SK-N-SH treated with all-trans-retinoic acid at 6 μM for 48 hours (cell line): ENCODE measurements around the gene YEATS4.

Experiments
- ATAC-seq: fragments of 200-7000 bp; cut with Tn5 transposase; 3 replicates; pipeline ENCODE4 v1.9.1; 2020; ENCODE audit warnings: mild to moderate bottlenecking, moderate library complexity
- ARNTL ChIP-seq: fragments of 450-650 bp; formaldehyde crosslinking; IDR thresholded peaks from 2 replicates; pipeline ENCODE4 v1.5.0; 2020; ENCODE audit warnings: low read depth, mild to moderate bottlenecking, moderate library complexity, borderline replicate concordance
- BACH2 ChIP-seq: fragments of 250-450 bp; sonication (Bioruptor Pico); IDR thresholded peaks from 2 replicates; pipeline ENCODE4 v1.9.0; 2021; ENCODE audit warnings: mild to moderate bottlenecking, borderline replicate concordance
- CSDC2 ChIP-seq: fragments of 250-450 bp; sonication (Bioruptor Pico); IDR thresholded peaks from 2 replicates; pipeline ENCODE4 v1.5.0; 2020; ENCODE audit warnings: mild to moderate bottlenecking, moderate library complexity
- CSRNP3 ChIP-seq: fragments of 250-450 bp; sonication (Bioruptor Pico); IDR thresholded peaks from 2 replicates; pipeline ENCODE4 v1.5.1; 2021; ENCODE audit warnings: mild to moderate bottlenecking, moderate library complexity
- ESRRG ChIP-seq: fragments of 250-450 bp; sonication (Bioruptor Pico); IDR thresholded peaks from 2 replicates; pipeline ENCODE4 v1.6.1; 2021; ENCODE audit warnings: mild to moderate bottlenecking
- ISL1 ChIP-seq: fragments of 250-450 bp; sonication (Bioruptor Pico); IDR thresholded peaks from 2 replicates; pipeline ENCODE4 v2.1.2; 2022; ENCODE audit warnings: mild to moderate bottlenecking, moderate library complexity
- OSR1 ChIP-seq: fragments of 250-450 bp; sonication (Bioruptor Pico); IDR thresholded peaks from 2 replicates; pipeline ENCODE4 v1.8.0; 2022; ENCODE audit warnings: moderate library complexity, mild to moderate bottlenecking, inconsistent platforms
- POU6F1 ChIP-seq: fragments of 250-450 bp; sonication (Bioruptor Pico); IDR thresholded peaks from 2 replicates; pipeline ENCODE4 v1.8.0; 2021; ENCODE audit warnings: low read depth, mild to moderate bottlenecking, moderate library complexity, borderline replicate concordance
- RARB ChIP-seq: fragments of 250-450 bp; sonication (Bioruptor Pico); IDR thresholded peaks from 2 replicates; pipeline ENCODE4 v1.8.0; 2021; ENCODE audit warnings: mild to moderate bottlenecking, moderate library complexity
- SNAI2 ChIP-seq: fragments of 250-450 bp; sonication (Bioruptor Pico); IDR thresholded peaks from 2 replicates; pipeline ENCODE4 v1.5.0; 2020; ENCODE audit warnings: mild to moderate bottlenecking, moderate library complexity
- TCF4 ChIP-seq: fragments of 250-450 bp; sonication (Bioruptor Pico); IDR thresholded peaks from 2 replicates; pipeline ENCODE4 v1.8.0; 2021; ENCODE audit warnings: mild to moderate bottlenecking, moderate library complexity, borderline replicate concordance
- TOX ChIP-seq: fragments of 250-450 bp; sonication (Bioruptor Pico); IDR thresholded peaks from 2 replicates; pipeline ENCODE4 v1.8.0; 2021; ENCODE audit warnings: mild to moderate bottlenecking, moderate library complexity, borderline replicate concordance
- ZC3H10 ChIP-seq: fragments of 250-450 bp; sonication (Bioruptor Pico); IDR thresholded peaks from 2 replicates; pipeline ENCODE4 v1.5.1; 2021; ENCODE audit warnings: mild to moderate bottlenecking, moderate library complexity
- ZFP3 ChIP-seq: fragments of 250-450 bp; sonication (Bioruptor Pico); IDR thresholded peaks from 2 replicates; pipeline ENCODE4 v1.5.0; 2020; ENCODE audit warnings: mild to moderate bottlenecking, moderate library complexity
- ZFP30 ChIP-seq: fragments of 450-650 bp; formaldehyde crosslinking; IDR thresholded peaks from 2 replicates; pipeline ENCODE4 v1.5.0; 2022; ENCODE audit warnings: mild to moderate bottlenecking, moderate library complexity
- ZNF565 ChIP-seq: fragments of 450-650 bp; formaldehyde crosslinking; conservative IDR thresholded peaks from 2 replicates; pipeline ENCODE4 v1.5.0; 2020; ENCODE audit warnings: low read depth, mild to moderate bottlenecking, moderate library complexity
- ZNF70 ChIP-seq: fragments of 450-650 bp; formaldehyde crosslinking; IDR thresholded peaks from 2 replicates; pipeline ENCODE4 v1.5.0; 2020; ENCODE audit warnings: mild to moderate bottlenecking, moderate library complexity
- ZNF8 ChIP-seq: fragments of 450-650 bp; formaldehyde crosslinking; IDR thresholded peaks from 2 replicates; pipeline ENCODE4 v1.5.0; 2020; ENCODE audit warnings: mild to moderate bottlenecking, moderate library complexity
- TF ChIP-seq, protein P1 (sequence below): fragments of 250-450 bp; sonication (Bioruptor Pico); IDR thresholded peaks from 2 replicates; pipeline ENCODE4 v1.8.0; 2020; ENCODE audit warnings: mild to moderate bottlenecking, moderate library complexity, borderline replicate concordance
- TF ChIP-seq, protein P2 (sequence below): fragments of 250-450 bp; sonication (Bioruptor Pico); IDR thresholded peaks from 2 replicates; pipeline ENCODE4 v1.5.0; 2020; ENCODE audit warnings: mild to moderate bottlenecking, moderate library complexity

YEATS4 gene

DNA sequence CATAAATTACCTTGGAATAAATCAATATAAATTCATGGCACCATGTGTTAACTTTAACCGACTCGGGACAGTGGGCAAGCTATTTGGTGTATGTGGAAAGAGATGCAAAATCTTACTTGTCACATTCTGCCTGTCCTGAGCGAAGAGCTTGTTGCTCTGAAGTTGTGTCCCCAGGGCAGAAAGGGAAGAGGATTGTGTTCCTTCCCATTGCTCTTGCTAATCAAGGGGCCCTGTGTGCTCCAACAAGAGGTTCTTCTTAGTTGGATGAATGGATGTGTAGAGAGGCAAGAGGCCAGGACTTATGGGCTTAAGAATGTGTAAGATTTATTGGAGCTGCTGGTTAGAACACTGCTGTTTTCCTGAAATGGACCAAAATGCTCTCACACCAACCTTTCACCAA is 74.1 kb downstream of the YEATS4 start:
- no peak for TF ChIP-seq BACH2
- TF ChIP-seq ARNTL: no peak
- TF ChIP-seq ZNF70 (CRISPR knock-in tag): no peak
- TF ChIP-seq ZC3H10 (CRISPR knock-in tag): no peak
- no peak for TF ChIP-seq ESRRG (CRISPR knock-in tag)
- no peak for TF ChIP-seq ZNF8 (CRISPR knock-in tag)
- TF ChIP-seq ZFP30 (CRISPR knock-in tag): no peak
- TF ChIP-seq RARB (CRISPR knock-in tag): no peak
- no peak for TF ChIP-seq OSR1 (CRISPR knock-in tag)
- TF ChIP-seq, protein P1, sequence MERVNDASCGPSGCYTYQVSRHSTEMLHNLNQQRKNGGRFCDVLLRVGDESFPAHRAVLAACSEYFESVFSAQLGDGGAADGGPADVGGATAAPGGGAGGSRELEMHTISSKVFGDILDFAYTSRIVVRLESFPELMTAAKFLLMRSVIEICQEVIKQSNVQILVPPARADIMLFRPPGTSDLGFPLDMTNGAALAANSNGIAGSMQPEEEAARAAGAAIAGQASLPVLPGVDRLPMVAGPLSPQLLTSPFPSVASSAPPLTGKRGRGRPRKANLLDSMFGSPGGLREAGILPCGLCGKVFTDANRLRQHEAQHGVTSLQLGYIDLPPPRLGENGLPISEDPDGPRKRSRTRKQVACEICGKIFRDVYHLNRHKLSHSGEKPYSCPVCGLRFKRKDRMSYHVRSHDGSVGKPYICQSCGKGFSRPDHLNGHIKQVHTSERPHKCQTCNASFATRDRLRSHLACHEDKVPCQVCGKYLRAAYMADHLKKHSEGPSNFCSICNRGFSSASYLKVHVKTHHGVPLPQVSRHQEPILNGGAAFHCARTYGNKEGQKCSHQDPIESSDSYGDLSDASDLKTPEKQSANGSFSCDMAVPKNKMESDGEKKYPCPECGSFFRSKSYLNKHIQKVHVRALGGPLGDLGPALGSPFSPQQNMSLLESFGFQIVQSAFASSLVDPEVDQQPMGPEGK (CRISPR knock-in tag): no peak
- TF ChIP-seq TOX (CRISPR knock-in tag): no peak
- no peak for ATAC-seq

DNA sequence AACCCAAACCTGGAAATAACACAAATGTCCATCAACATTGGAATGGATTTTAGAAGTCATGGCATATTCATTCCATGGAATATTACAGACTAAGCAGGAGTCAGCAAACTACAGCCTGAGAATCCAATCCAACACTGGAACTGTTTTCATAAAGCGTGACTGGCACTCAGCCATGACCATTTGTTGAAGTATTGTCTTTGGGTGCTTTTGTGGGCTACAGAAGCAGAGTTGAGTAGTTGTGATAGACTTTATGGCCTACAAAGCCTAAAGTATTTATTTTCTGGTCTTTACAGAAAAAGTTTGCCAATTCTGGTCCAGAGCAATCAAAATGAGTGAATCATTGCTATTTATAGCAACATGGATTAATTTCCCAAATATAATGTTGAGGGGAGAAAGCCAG is 76.1 kb downstream of the YEATS4 start:
- no peak for ATAC-seq
- no peak for TF ChIP-seq CSRNP3 (CRISPR knock-in tag)

DNA sequence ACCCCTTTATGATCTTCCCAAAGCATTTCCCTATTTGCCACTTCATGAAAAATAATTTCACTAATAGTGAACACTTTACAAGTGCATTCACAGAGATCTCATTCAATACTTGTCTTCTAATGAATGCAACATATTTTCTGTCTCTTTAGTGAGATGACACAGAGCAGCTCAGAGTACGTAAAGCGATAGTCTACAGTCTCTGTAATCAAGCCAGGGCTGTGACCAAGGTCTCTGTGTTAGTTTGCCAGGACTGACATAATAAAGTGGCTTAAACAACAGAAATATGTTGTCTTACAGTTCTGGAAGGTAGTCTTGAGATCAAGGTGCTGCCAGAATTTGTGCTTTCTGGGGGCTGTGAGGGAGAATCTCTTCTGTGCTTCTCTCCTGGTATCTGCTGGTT is 77.5 kb downstream of the YEATS4 start:
- ATAC-seq: no peak
- TF ChIP-seq TCF4 (CRISPR knock-in tag): no peak
- TF ChIP-seq, protein P2, sequence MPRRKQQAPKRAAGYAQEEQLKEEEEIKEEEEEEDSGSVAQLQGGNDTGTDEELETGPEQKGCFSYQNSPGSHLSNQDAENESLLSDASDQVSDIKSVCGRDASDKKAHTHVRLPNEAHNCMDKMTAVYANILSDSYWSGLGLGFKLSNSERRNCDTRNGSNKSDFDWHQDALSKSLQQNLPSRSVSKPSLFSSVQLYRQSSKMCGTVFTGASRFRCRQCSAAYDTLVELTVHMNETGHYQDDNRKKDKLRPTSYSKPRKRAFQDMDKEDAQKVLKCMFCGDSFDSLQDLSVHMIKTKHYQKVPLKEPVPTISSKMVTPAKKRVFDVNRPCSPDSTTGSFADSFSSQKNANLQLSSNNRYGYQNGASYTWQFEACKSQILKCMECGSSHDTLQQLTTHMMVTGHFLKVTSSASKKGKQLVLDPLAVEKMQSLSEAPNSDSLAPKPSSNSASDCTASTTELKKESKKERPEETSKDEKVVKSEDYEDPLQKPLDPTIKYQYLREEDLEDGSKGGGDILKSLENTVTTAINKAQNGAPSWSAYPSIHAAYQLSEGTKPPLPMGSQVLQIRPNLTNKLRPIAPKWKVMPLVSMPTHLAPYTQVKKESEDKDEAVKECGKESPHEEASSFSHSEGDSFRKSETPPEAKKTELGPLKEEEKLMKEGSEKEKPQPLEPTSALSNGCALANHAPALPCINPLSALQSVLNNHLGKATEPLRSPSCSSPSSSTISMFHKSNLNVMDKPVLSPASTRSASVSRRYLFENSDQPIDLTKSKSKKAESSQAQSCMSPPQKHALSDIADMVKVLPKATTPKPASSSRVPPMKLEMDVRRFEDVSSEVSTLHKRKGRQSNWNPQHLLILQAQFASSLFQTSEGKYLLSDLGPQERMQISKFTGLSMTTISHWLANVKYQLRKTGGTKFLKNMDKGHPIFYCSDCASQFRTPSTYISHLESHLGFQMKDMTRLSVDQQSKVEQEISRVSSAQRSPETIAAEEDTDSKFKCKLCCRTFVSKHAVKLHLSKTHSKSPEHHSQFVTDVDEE (CRISPR knock-in tag): no peak
- TF ChIP-seq ZFP3 (CRISPR knock-in tag): no peak
- no peak for TF ChIP-seq CSRNP3 (CRISPR knock-in tag)
- no peak for TF ChIP-seq SNAI2
- TF ChIP-seq BACH2: no peak
- TF ChIP-seq CSDC2: no peak
- no peak for TF ChIP-seq ZNF565
- no peak for TF ChIP-seq ZFP30 (CRISPR knock-in tag)
- TF ChIP-seq ARNTL: no peak
- no peak for TF ChIP-seq ESRRG (CRISPR knock-in tag)
- TF ChIP-seq ZC3H10 (CRISPR knock-in tag): no peak
- TF ChIP-seq, protein P1 (CRISPR knock-in tag): no peak

- ATAC-seq: no peak
- TF ChIP-seq BACH2 (no peak), CSDC2 (no peak), ZFP30 (CRISPR knock-in tag) (no peak), ISL1 (CRISPR knock-in tag) (no peak), TOX (CRISPR knock-in tag) (no peak), CSRNP3 (CRISPR knock-in tag) (no peak), POU6F1 (CRISPR knock-in tag) (no peak), ESRRG (CRISPR knock-in tag) (no peak), SNAI2 (no peak)
- TF ChIP-seq, protein P1 (CRISPR knock-in tag): no peak
Measured at GRCh38 chr12:69438539-69438938, 79.0 kb downstream of the YEATS4 start.
